IPS-20b (cell line): Measurements from ENCODE around the gene PPM1M.
"Not testable (repeated sequence)": the region's sequence is repeated elsewhere in the genome, so short reads cannot be mapped to it uniquely, and the experiment has no call there.

Experiments
- H3K27ac ChIP-seq: one replicate; pipeline ENCODE4 v1.5.1; 2013; ENCODE audit warnings: low read length
- H3K27me3 ChIP-seq: 2 replicates; pipeline ENCODE4 v1.6.1; 2013; ENCODE audit warnings: mild to moderate bottlenecking, low read length, inconsistent platforms; ENCODE audit not compliant: insufficient read depth
- H3K36me3 ChIP-seq: 2 replicates; pipeline ENCODE4 v1.6.1; 2013; ENCODE audit warnings: low read depth, mild to moderate bottlenecking, inconsistent platforms, low read length, moderate library complexity; ENCODE audit not compliant: insufficient read depth
- H3K4me1 ChIP-seq: 2 replicates; pipeline ENCODE4 v1.6.1; 2013; ENCODE audit warnings: mild to moderate bottlenecking, control low read depth, inconsistent platforms, low read length, moderate library complexity; ENCODE audit not compliant: insufficient read depth
- H3K4me3 ChIP-seq: 2 replicates; pipeline ENCODE4 v1.5.1; 2013; ENCODE audit warnings: mild to moderate bottlenecking, low read length, inconsistent platforms
- H3K9ac ChIP-seq: 2 replicates; pipeline ENCODE4 v1.6.1; 2013; ENCODE audit warnings: low read depth, mild to moderate bottlenecking, inconsistent platforms, low read length, moderate library complexity
- H3K9me3 ChIP-seq: 2 replicates; pipeline ENCODE4 v1.6.1; 2013; ENCODE audit warnings: mild to moderate bottlenecking, low read depth, low read length, inconsistent platforms; ENCODE audit not compliant: insufficient read depth

Gene PPM1M

GRCh38 chr3:52256159-52256558 lies 10.6 kb downstream of the PPM1M start:
- no peaks in the 10 kb centered on the region for H3K4me1 ChIP-seq
- no peak overlapping the region for H3K4me3 ChIP-seq
- no peaks in the 10 kb centered on the region for H3K27me3 ChIP-seq
- peaks cover 99% of the 10 kb centered on the region for H3K36me3 ChIP-seq
- no peak overlapping the region for H3K9ac ChIP-seq
- no peaks in the 10 kb centered on the region for H3K9me3 ChIP-seq
- H3K27ac ChIP-seq = no peak overlapping the region

- Histone ChIP-seq H3K36me3 (peaks cover 99% of the 10 kb centered on the region), H3K27ac (no peak overlapping the region), H3K27me3 (no peaks in the 10 kb centered on the region), H3K9ac (no peak overlapping the region), H3K4me1 (no peaks in the 10 kb centered on the region), H3K9me3 (no peaks in the 10 kb centered on the region), H3K4me3 (no peak overlapping the region)
Observed at GRCh38 chr3:52256622-52257021, 11.1 kb downstream of the PPM1M start.

- H3K4me3 ChIP-seq = no peak overlapping the region
- H3K9me3 ChIP-seq = no peaks in the 10 kb centered on the region
- no peaks in the 10 kb centered on the region for H3K27me3 ChIP-seq
- H3K4me1 ChIP-seq = no peaks in the 10 kb centered on the region
- H3K9ac ChIP-seq = no peak overlapping the region
- H3K27ac ChIP-seq = no peak overlapping the region
- H3K36me3 ChIP-seq = peaks cover 99% of the 10 kb centered on the region
Observed at GRCh38 chr3:52257911-52258310, 12.4 kb downstream of the PPM1M start.

- Histone ChIP-seq H3K4me1 (no peaks in the 10 kb centered on the region), H3K4me3 (no peak overlapping the region), H3K27me3 (no peaks in the 10 kb centered on the region), H3K36me3 (peaks cover 99% of the 10 kb centered on the region), H3K27ac (no peak overlapping the region), H3K9me3 (no peaks in the 10 kb centered on the region), H3K9ac (no peak overlapping the region)
Observed at GRCh38 chr3:52259035-52259434, 13.5 kb downstream of the PPM1M start.

- H3K4me3 ChIP-seq = no peak overlapping the region
- peaks cover 99% of the 10 kb centered on the region for H3K36me3 ChIP-seq
- no peaks in the 10 kb centered on the region for H3K27me3 ChIP-seq
- no peak overlapping the region for H3K9ac ChIP-seq
- no peaks in the 10 kb centered on the region for H3K9me3 ChIP-seq
- H3K4me1 ChIP-seq = no peaks in the 10 kb centered on the region
- no peak overlapping the region for H3K27ac ChIP-seq
Observed at GRCh38 chr3:52259448-52259847, 13.9 kb downstream of the PPM1M start.

- H3K9me3 ChIP-seq = no peaks in the 10 kb centered on the region
- peaks cover 99% of the 10 kb centered on the region for H3K36me3 ChIP-seq
- H3K27ac ChIP-seq = no peak overlapping the region
- no peaks in the 10 kb centered on the region for H3K4me1 ChIP-seq
- H3K9ac ChIP-seq = no peak overlapping the region
- no peaks in the 10 kb centered on the region for H3K27me3 ChIP-seq
- H3K4me3 ChIP-seq = no peak overlapping the region
Observed at GRCh38 chr3:52262447-52262846, 16.9 kb downstream of the PPM1M start.

GRCh38 chr3:52265387-52265786 lies 19.8 kb downstream of the PPM1M start:
- peaks cover 98% of the 10 kb centered on the region for H3K36me3 ChIP-seq
- no peaks in the 10 kb centered on the region for H3K27me3 ChIP-seq
- no peaks in the 10 kb centered on the region for H3K4me1 ChIP-seq
- no peaks in the 10 kb centered on the region for H3K9me3 ChIP-seq
- H3K27ac ChIP-seq = no peak overlapping the region
- H3K9ac ChIP-seq = no peak overlapping the region
- no peak overlapping the region for H3K4me3 ChIP-seq

- H3K27ac ChIP-seq = no peak overlapping the region
- no peak overlapping the region for H3K9ac ChIP-seq
- H3K27me3 ChIP-seq = no peaks in the 10 kb centered on the region
- H3K36me3 ChIP-seq = peaks cover 94% of the 10 kb centered on the region
- no peaks in the 10 kb centered on the region for H3K9me3 ChIP-seq
- no peak overlapping the region for H3K4me3 ChIP-seq
- H3K4me1 ChIP-seq = no peaks in the 10 kb centered on the region
Observed at GRCh38 chr3:52268036-52268435, 22.5 kb downstream of the PPM1M start.

GRCh38 chr3:52269776-52270175 lies 24.2 kb downstream of the PPM1M start:
- peaks cover 91% of the 10 kb centered on the region for H3K36me3 ChIP-seq
- no peaks in the 10 kb centered on the region for H3K9me3 ChIP-seq
- no peaks in the 10 kb centered on the region for H3K27me3 ChIP-seq
- no peak overlapping the region for H3K9ac ChIP-seq
- H3K4me1 ChIP-seq = no peaks in the 10 kb centered on the region
- no peak overlapping the region for H3K4me3 ChIP-seq
- no peak overlapping the region for H3K27ac ChIP-seq

GRCh38 chr3:52270252-52270754 lies 24.7 kb downstream of the PPM1M start:
- Histone ChIP-seq H3K4me1 (no peaks in the 10 kb centered on the region), H3K9ac (no peak overlapping the region), H3K9me3 (no peaks in the 10 kb centered on the region), H3K36me3 (peaks cover 85% of the 10 kb centered on the region), H3K27ac (no peak overlapping the region), H3K4me3 (no peak overlapping the region), H3K27me3 (no peaks in the 10 kb centered on the region)

- H3K4me1 ChIP-seq, H3K9ac ChIP-seq, H3K9me3 ChIP-seq, H3K4me3 ChIP-seq, H3K27ac ChIP-seq, H3K27me3 ChIP-seq: not testable (repeated sequence)
- H3K36me3 ChIP-seq = peaks cover 67% of the 10 kb centered on the region
Observed at GRCh38 chr3:52272172-52272571, 26.6 kb downstream of the PPM1M start.

- no peaks in the 10 kb centered on the region for H3K27me3 ChIP-seq
- H3K4me1 ChIP-seq = peaks cover 4% of the 10 kb centered on the region; the same call in 1 of the 2 replicates
- peaks cover 61% of the 10 kb centered on the region for H3K36me3 ChIP-seq
- H3K9me3 ChIP-seq = no peaks in the 10 kb centered on the region
- H3K9ac ChIP-seq = no peak overlapping the region
- H3K4me3 ChIP-seq = no peak overlapping the region
- H3K27ac ChIP-seq = no peak overlapping the region
Observed at GRCh38 chr3:52272831-52273230, 27.3 kb downstream of the PPM1M start.

GRCh38 chr3:52274781-52275180 lies 29.2 kb downstream of the PPM1M start:
- not testable (repeated sequence) for H3K9me3 ChIP-seq, H3K4me1 ChIP-seq, H3K9ac ChIP-seq, H3K27ac ChIP-seq, H3K4me3 ChIP-seq, H3K27me3 ChIP-seq
- peaks cover 42% of the 10 kb centered on the region for H3K36me3 ChIP-seq
